Chondrocyte (in vitro differentiated cells): ENCODE measurements around the gene SEPTIN2. TPM values are rescaled to one million over a fixed set of nuclear protein-coding genes. Genes with fewer than 3 reads are reported as not detected.

Experiments used
- DNase-seq: peaks from one replicate; pipeline ENCODE4 v3.0.0; 2021; ENCODE audit warnings: mixed read lengths, low spot score
- H3K27ac Mint-ChIP-seq: one replicate; pipeline ENCODE4 v1.8.0; 2021; ENCODE audit warnings: mild to moderate bottlenecking, moderate library complexity, mixed read lengths; ENCODE audit not compliant: unreplicated experiment
- H3K27me3 Mint-ChIP-seq: 2 replicates; pipeline ENCODE4 v1.8.0; 2021; ENCODE audit warnings: low read depth, mixed read lengths
- H3K36me3 Mint-ChIP-seq: 2 replicates; pipeline ENCODE4 v1.8.0; 2021; ENCODE audit warnings: low read depth, mixed read lengths
- H3K4me1 Mint-ChIP-seq: 2 replicates; pipeline ENCODE4 v1.8.0; 2021; ENCODE audit warnings: low read depth, mild to moderate bottlenecking, mixed read lengths
- H3K4me3 Mint-ChIP-seq: one replicate; pipeline ENCODE4 v1.8.0; 2021; ENCODE audit warnings: mild to moderate bottlenecking, moderate library complexity, mixed read lengths; ENCODE audit not compliant: unreplicated experiment
- H3K9me3 Mint-ChIP-seq: 2 replicates; pipeline ENCODE4 v1.8.0; 2021; ENCODE audit warnings: low read depth, mixed read lengths
- CTCF ChIP-seq: fragments of 200-600 bp; sonication (generic); IDR thresholded peaks from 2 replicates; pipeline ENCODE4 v1.5.0; 2021; ENCODE audit warnings: antibody characterized with exemption, mild to moderate bottlenecking, moderate library complexity
- total RNA-seq: library from RNA; stranded (reverse); gene quantifications from 3 replicates; pipeline ENCODE4 v1.2.1, GENCODE V29; 2021

SEPTIN2 gene
- total RNA-seq, 1 donor from 2014 or later: 465 TPM

GRCh38 chr2:241279828-241280227 lies 35.9 kb upstream of the SEPTIN2 start:
- H3K36me3 Mint-ChIP-seq: peaks cover 4% of the 10 kb centered on the region
- peaks cover 7% of the 10 kb centered on the region for H3K9me3 Mint-ChIP-seq
- peaks cover 18% of the 10 kb centered on the region for H3K4me1 Mint-ChIP-seq
- DNase-seq: no peak
- no peak for TF ChIP-seq CTCF
- H3K27ac Mint-ChIP-seq: peak overlapping the region; percentile 81
- no peaks in the 10 kb centered on the region for H3K27me3 Mint-ChIP-seq
- no peak overlapping the region for H3K4me3 Mint-ChIP-seq

GRCh38 chr2:241280291-241280690 lies 35.4 kb upstream of the SEPTIN2 start:
- H3K4me3 Mint-ChIP-seq: no peak overlapping the region
- TF ChIP-seq CTCF: no peak
- no peak for DNase-seq
- H3K27me3 Mint-ChIP-seq: no peaks in the 10 kb centered on the region
- peaks cover 1% of the 10 kb centered on the region for H3K36me3 Mint-ChIP-seq
- H3K4me1 Mint-ChIP-seq: peaks cover 18% of the 10 kb centered on the region
- H3K27ac Mint-ChIP-seq: no peak overlapping the region
- peaks cover 4% of the 10 kb centered on the region for H3K9me3 Mint-ChIP-seq

GRCh38 chr2:241282555-241282954 lies 33.2 kb upstream of the SEPTIN2 start:
- Mint-ChIP-seq H3K4me1 (peaks cover 15% of the 10 kb centered on the region), H3K36me3 (no peaks in the 10 kb centered on the region), H3K4me3 (no peak overlapping the region), H3K27me3 (no peaks in the 10 kb centered on the region), H3K9me3 (no peaks in the 10 kb centered on the region), H3K27ac (no peak overlapping the region)
- DNase-seq: no peak
- no peak for TF ChIP-seq CTCF

- H3K9me3 Mint-ChIP-seq: no peaks in the 10 kb centered on the region
- H3K27ac Mint-ChIP-seq: no peak overlapping the region
- no peak for DNase-seq
- peaks cover 6% of the 10 kb centered on the region for H3K4me1 Mint-ChIP-seq
- no peak overlapping the region for H3K4me3 Mint-ChIP-seq
- no peak for TF ChIP-seq CTCF
- no peaks in the 10 kb centered on the region for H3K27me3 Mint-ChIP-seq
- no peaks in the 10 kb centered on the region for H3K36me3 Mint-ChIP-seq
Measured at GRCh38 chr2:241285596-241285995, 30.1 kb upstream of the SEPTIN2 start.

- H3K9me3 Mint-ChIP-seq: no peaks in the 10 kb centered on the region
- H3K27me3 Mint-ChIP-seq: no peaks in the 10 kb centered on the region
- no peak overlapping the region for H3K4me3 Mint-ChIP-seq
- no peaks in the 10 kb centered on the region for H3K36me3 Mint-ChIP-seq
- no peak overlapping the region for H3K27ac Mint-ChIP-seq
- DNase-seq: no peak
- TF ChIP-seq CTCF: no peak
- H3K4me1 Mint-ChIP-seq: peaks cover 6% of the 10 kb centered on the region
Measured at GRCh38 chr2:241286348-241287090, 29.2 kb upstream of the SEPTIN2 start.
